HepG2 (cell line): ENCODE data around the gene CD14. TPM values are rescaled to one million over a fixed set of nuclear protein-coding genes. Genes with fewer than 3 reads are reported as not detected.

Experiments
- CENPBD1 ChIP-seq: sonication (generic); formaldehyde crosslinking; IDR thresholded peaks from 2 replicates; pipeline ENCODE4 v1.8.0; 2022; ENCODE audit warnings: missing genetic modification reagents, low read depth, mild to moderate bottlenecking, borderline replicate concordance
- CREBL2 ChIP-seq: sonication (generic); formaldehyde crosslinking; IDR thresholded peaks from 2 replicates; pipeline ENCODE4 v1.8.1; 2023; ENCODE audit warnings: missing genetic modification reagents, mild to moderate bottlenecking, borderline replicate concordance
- FOXP1 ChIP-seq, 2 experiments: fragments of 450-650 bp in 1 of 2; IDR thresholded peaks; 2 replicates each; pipeline ENCODE4 v1.6.1; 2017 to 2018; ENCODE audit warnings: antibody characterized with exemption in 1 of 2
- FUBP1 ChIP-seq: sonication (generic); formaldehyde crosslinking; IDR thresholded peaks from 2 replicates; pipeline ENCODE4 v1.5.1; 2020; ENCODE audit warnings: missing genetic modification reagents, mild to moderate bottlenecking, borderline replicate concordance
- GATAD2A ChIP-seq: IDR thresholded peaks from 2 replicates; pipeline ENCODE4 v1.6.1; 2016
- HOXD1 ChIP-seq: sonication (generic); formaldehyde crosslinking; IDR thresholded peaks from 2 replicates; pipeline ENCODE4 v1.5.0; 2020; ENCODE audit warnings: missing genetic modification reagents
- JUN ChIP-seq: sonication (generic); formaldehyde crosslinking; IDR thresholded peaks from 2 replicates; pipeline ENCODE4 v1.4.0; 2020; ENCODE audit warnings: mild to moderate bottlenecking, missing genetic modification reagents
- KDM5B ChIP-seq: sonication (generic); formaldehyde crosslinking; IDR thresholded peaks from 2 replicates; pipeline ENCODE4 v1.4.0; 2020; ENCODE audit warnings: missing genetic modification reagents, mild to moderate bottlenecking, borderline replicate concordance
- KLF16 ChIP-seq, 2 experiments: sonication (generic) in 1 of 2; formaldehyde crosslinking in 1 of 2; IDR thresholded peaks; 2 replicates each; pipeline versions ENCODE4 v1.6.1 to v1.8.0; 2016 to 2023; ENCODE audit warnings: missing genetic modification reagents in 2 of 2, missing compliant biosample characterization in 1 of 2
- MAFK ChIP-seq, 2 experiments: IDR thresholded peaks in 1 of 2; conservative IDR thresholded peaks in 1 of 2; 2 replicates each; pipeline ENCODE4 v1.6.1; 2011; ENCODE audit warnings: improper control_type of control experiment in 2 of 2, low read length in 2 of 2
- MED1 ChIP-seq: sonication (generic); formaldehyde crosslinking; IDR thresholded peaks from 2 replicates; pipeline ENCODE4 v1.4.0; 2020; ENCODE audit warnings: missing genetic modification reagents
- MEIS1 ChIP-seq: sonication (generic); formaldehyde crosslinking; IDR thresholded peaks from 2 replicates; pipeline ENCODE4 v1.9.0; 2021; ENCODE audit warnings: mild to moderate bottlenecking, missing genetic modification reagents, moderate library complexity, borderline replicate concordance
- NRL ChIP-seq: sonication (generic); formaldehyde crosslinking; IDR thresholded peaks from 2 replicates; pipeline ENCODE4 v1.5.0; 2020; ENCODE audit warnings: missing genetic modification reagents, mild to moderate bottlenecking, moderate library complexity, borderline replicate concordance
- POLR2A ChIP-seq, 2 experiments: IDR thresholded peaks; 2 replicates each; pipeline ENCODE4 v1.6.1; 2011; ENCODE audit warnings: low read depth in 2 of 2, low read length in 2 of 2, mild to moderate bottlenecking in 1 of 2, moderate library complexity in 1 of 2; ENCODE audit not compliant: insufficient read depth in 1 of 2
- TBX3 ChIP-seq: fragments of 450-650 bp; IDR thresholded peaks from 2 replicates; pipeline ENCODE4 v1.6.1; 2017; ENCODE audit warnings: antibody characterized with exemption, mild to moderate bottlenecking, inconsistent platforms, borderline replicate concordance
- TEAD3 ChIP-seq: optimal IDR thresholded peaks from 2 replicates; pipeline ENCODE3; 2016; ENCODE audit warnings: borderline replicate concordance
- ZBTB38 ChIP-seq: sonication (generic); formaldehyde crosslinking; IDR thresholded peaks from 2 replicates; pipeline ENCODE4 v1.5.1; 2020; ENCODE audit warnings: mild to moderate bottlenecking, missing genetic modification reagents
- ZNF451 ChIP-seq: sonication (generic); formaldehyde crosslinking; IDR thresholded peaks from 2 replicates; pipeline ENCODE4 v1.5.0; 2020; ENCODE audit warnings: mild to moderate bottlenecking, missing genetic modification reagents
- ZNF512B ChIP-seq: sonication (generic); formaldehyde crosslinking; IDR thresholded peaks from 2 replicates; pipeline ENCODE4 v1.5.1; 2020; ENCODE audit warnings: missing genetic modification reagents, mild to moderate bottlenecking, borderline replicate concordance
- ZNF564 ChIP-seq: sonication (generic); formaldehyde crosslinking; IDR thresholded peaks from 2 replicates; pipeline ENCODE4 v1.8.1; 2023; ENCODE audit warnings: mild to moderate bottlenecking, missing genetic modification reagents
- ZNF7 ChIP-seq: IDR thresholded peaks from 2 replicates; pipeline ENCODE4 v1.6.1; 2016; ENCODE audit warnings: missing biosample characterization, missing genetic modification reagents
- ZNF713 ChIP-seq: sonication (generic); formaldehyde crosslinking; IDR thresholded peaks from 2 replicates; pipeline ENCODE4 v1.4.0; 2020; ENCODE audit warnings: mild to moderate bottlenecking, missing genetic modification reagents
- ZNF740 ChIP-seq: sonication (generic); formaldehyde crosslinking; IDR thresholded peaks from 2 replicates; pipeline ENCODE4 v1.4.0; 2020; ENCODE audit warnings: missing genetic modification reagents
- ZNF772 ChIP-seq: sonication (generic); formaldehyde crosslinking; IDR thresholded peaks from 2 replicates; pipeline ENCODE4 v1.5.0; 2020; ENCODE audit warnings: mild to moderate bottlenecking, missing genetic modification reagents
- ZNF850 ChIP-seq: sonication (generic); formaldehyde crosslinking; conservative IDR thresholded peaks from 2 replicates; pipeline ENCODE4 v1.9.0; 2021; ENCODE audit warnings: mild to moderate bottlenecking, missing genetic modification reagents
- polyA plus RNA-seq, 8 experiments: library from polyadenylated mRNA; depleted of rRNA in 3 of 8; stranded (reverse) in 7 of 8; unstranded in 1 of 8; fragments of >200 nt; fragmentation: Illumina TruSeq in 4 of 8; extraction: Trizol in 4 of 8; gene quantifications; 2 replicates each; pipeline versions ENCODE4 v1.2.1 to v1.2.3, GENCODE V29; 2011 to 2016; ENCODE audit warnings: low read depth in 4 of 8, missing spikeins in 1 of 8, mixed read lengths in 1 of 8; ENCODE audit not compliant: insufficient read depth in 1 of 8
- total RNA-seq, 5 experiments: library from RNA; depleted of rRNA; stranded (reverse); fragments of >200 nt; fragmentation: Illumina TruSeq; extraction: Trizol; gene quantifications; 2 replicates each; pipeline ENCODE4 v1.2.3, GENCODE V29; 2016; ENCODE audit warnings: low read depth in 1 of 5

CD14 gene
- total and polyA plus RNA-seq, 2 of the 13 experiments (the other 11 are each of a cell fraction or from before 2014, with no cell fraction given) = 1.7 to 4.7 TPM

GRCh38 chr5:140664359-140665119 is 31.6 kb upstream of the CD14 start, which contains the start of gene WDR55 (continued):
- peak; percentile 79 for TF ChIP-seq ZBTB38 (CRISPR knock-in tag)
- TF ChIP-seq POLR2A (IDR thresholded peaks at IDR 0.05; ENCODE audit: insufficient read depth in 1 of 2, low read depth in 2 of 2, low read length in 2 of 2) = peak; percentile 81 to 97
- TF ChIP-seq GATAD2A (CRISPR knock-in tag) = peak; percentile 61
- TF ChIP-seq ZNF850 = no peak
- TF ChIP-seq KDM5B = peak; percentile 91
- TF ChIP-seq MAFK (conservative IDR thresholded peaks at IDR 0.05 in 1 of 2, IDR thresholded peaks at IDR 0.05 in 1 of 2; ENCODE audit: low read length in 2 of 2) = no peak
- 0 out of 2 replicates have a peak, but pooled peaks have one; percentile 69 for TF ChIP-seq ZNF564 (CRISPR knock-in tag)
- peak; percentile 13; the same call in 1 of the 2 replicates for TF ChIP-seq MEIS1 (CRISPR knock-in tag)
- TF ChIP-seq ZNF740 = no peak
- no peak for TF ChIP-seq ZNF7 (CRISPR knock-in tag)
- TF ChIP-seq HOXD1 (CRISPR knock-in tag) = 0 out of 2 replicates have a peak, but pooled peaks have one; percentile 36
- no peak for TF ChIP-seq ZNF713 (CRISPR knock-in tag)
- peak; percentile 71 for TF ChIP-seq MED1 (CRISPR knock-in tag)
- no peak for TF ChIP-seq ZNF451 (CRISPR knock-in tag)
- no peak for TF ChIP-seq FUBP1
- peak; percentile 74 for TF ChIP-seq TEAD3 (CRISPR knock-in tag)
- TF ChIP-seq NRL (CRISPR knock-in tag) = peak; percentile 30; the same call in 1 of the 2 replicates
- TF ChIP-seq CREBL2 (CRISPR knock-in tag) = no peak
- no peak for TF ChIP-seq CENPBD1 (CRISPR knock-in tag)
- TF ChIP-seq ZNF772 (CRISPR knock-in tag) = peak; percentile 84; the same call in 1 of the 2 replicates
- no peak for TF ChIP-seq FOXP1 (IDR thresholded peaks at IDR 0.05)
- TF ChIP-seq FOXP1 (CRISPR knock-in tag; IDR thresholded peaks at IDR 0.05) = no peak
- 0 out of 2 replicates have a peak, but pooled peaks have one; percentile 60 for TF ChIP-seq ZNF512B
- TF ChIP-seq JUN = no peak
- TF ChIP-seq KLF16 (CRISPR knock-in tag; IDR thresholded peaks at IDR 0.05) = peak in 1 of 2 experiments; percentile 97; a peak in 2 of 4 replicates
- TF ChIP-seq TBX3 = no peak
